ENCODE measurements around the gene MSH3.
"Not testable (repeated sequence)": the region's sequence is repeated elsewhere in the genome, so short reads cannot be mapped to it uniquely, and the experiment has no call there.

MSH3 gene

DNA sequence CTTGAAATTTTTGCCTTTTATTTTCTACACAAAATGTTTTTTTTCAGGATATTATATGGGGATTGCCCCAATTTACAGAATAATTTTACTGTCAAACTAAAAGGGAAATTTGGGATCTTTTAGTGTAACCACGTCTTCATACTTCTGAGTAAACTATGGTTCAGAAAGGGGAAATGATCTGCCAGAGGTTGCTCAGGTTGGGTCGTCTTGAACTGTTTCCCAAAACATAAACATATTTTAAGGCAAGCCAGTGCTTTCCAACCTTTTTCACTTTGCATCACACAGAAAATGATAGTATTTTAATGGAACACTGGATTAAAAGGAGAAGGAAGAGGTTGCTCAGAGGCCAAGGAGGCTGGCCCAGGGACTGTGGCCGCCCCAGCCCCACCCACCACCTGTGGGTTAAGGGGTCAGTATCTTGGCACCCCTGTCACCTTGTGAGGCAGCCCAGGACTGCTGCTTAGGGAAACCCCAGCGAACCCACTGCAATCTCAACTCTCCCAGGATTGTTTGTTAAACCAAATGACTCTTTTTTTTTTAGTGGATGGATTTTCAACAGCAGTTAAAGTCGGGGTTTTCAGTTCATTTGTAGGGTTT lies 143.1 kb downstream of the MSH3 start:
- no peak for DNase-seq (ENCODE audit: low spot score)

DNA sequence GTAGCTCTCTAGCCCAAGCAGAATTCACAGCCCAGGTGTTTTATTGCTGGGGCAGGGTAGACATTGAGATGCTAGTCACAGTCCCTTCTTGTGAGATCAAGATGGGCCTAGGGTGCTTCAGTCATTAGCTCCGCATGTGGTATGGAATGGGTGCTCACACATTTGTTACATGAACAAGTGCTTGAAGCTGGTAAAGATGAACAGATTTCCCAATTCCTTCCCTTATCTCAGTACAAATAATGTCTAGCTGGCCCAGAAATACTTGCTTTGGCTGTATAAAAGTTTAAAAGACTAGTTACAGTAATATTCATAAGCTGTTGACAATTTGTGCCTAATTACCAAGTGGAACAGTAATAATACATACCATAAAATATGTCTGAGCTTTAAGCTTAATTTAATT lies 143.7 kb downstream of the MSH3 start:
- DNase-seq (ENCODE audit: low spot score) = no peak

DNA sequence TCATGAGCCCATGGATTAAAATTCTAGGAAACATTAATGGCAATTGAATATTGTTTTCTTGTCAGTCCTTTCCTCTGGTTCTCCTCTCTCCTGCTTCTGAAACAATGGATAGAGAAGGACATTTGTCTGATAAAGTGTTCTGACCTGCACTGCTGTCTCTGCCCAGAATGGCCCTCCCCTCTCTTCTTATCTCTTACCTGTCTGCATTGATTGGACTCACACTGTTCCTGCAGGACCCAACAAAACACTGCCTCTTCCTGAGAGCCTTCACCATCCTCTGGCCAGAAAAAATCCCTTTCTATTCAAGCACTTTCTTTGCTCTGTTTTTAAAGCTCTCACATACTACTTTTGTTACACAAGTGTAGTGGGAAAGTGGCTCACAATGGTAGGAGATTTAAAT lies 144.2 kb downstream of the MSH3 start:
- no peak for DNase-seq (ENCODE audit: low spot score)

DNA sequence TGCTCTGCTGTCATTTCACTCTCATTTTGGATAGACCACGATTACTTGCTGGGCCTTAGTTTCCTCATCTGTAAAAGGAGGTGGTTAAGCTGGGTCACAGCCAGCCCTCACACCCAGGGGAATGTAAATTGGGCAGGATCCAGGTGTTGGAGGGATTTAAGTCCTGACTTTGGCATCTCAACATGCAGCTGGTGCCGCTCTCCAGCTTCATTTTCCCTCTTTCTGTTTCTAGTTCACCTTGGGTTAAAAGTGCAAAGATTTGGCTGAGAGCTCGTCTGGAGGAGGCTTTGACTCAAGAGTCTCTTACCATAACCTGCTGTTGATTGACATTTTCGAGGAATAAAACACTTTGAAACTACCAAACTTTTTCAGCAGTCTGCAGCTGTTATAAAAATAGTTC lies 144.6 kb downstream of the MSH3 start:
- DNase-seq (ENCODE audit: low spot score) = no peak

DNA sequence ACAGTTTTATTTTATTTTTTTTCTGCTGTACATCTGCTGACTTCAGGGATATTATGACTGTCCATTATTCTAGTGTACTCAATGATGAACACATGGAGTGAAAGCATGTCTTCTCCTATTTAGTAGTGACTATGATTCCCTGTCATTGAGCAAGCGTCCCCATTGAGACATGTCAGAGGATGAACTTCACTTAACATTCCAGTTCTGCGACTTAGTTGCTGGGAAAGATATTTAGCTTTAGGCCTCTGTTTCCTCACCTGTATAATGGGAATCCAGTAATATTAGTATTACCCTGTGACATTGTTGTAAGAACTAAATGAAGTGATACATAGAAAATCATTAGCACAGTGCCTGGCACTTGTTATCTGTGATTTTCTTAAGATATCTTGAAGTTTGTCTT lies 145.1 kb downstream of the MSH3 start:
- no peak for DNase-seq (ENCODE audit: low spot score)

DNA sequence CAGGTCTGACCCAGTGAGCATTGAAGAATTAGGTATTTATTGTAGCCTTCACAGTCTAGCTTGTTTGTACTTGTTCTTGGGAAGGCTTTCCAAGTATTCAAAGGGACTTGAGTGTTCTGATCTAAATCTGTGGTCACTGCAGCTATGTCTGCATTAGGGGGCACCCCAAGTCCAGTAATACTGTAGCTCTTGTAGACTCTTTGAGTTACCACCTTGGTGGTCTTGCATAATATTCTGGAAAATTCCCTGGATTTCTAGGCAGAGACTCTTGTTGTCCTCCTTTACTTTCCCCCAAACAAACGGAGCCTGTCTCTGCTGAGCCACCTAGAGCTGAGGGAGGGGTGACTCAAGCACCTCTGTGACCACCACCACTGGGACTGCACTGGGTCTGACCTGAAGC lies 149.9 kb downstream of the MSH3 start:
- no peak for DNase-seq (ENCODE audit: low spot score)

DNA sequence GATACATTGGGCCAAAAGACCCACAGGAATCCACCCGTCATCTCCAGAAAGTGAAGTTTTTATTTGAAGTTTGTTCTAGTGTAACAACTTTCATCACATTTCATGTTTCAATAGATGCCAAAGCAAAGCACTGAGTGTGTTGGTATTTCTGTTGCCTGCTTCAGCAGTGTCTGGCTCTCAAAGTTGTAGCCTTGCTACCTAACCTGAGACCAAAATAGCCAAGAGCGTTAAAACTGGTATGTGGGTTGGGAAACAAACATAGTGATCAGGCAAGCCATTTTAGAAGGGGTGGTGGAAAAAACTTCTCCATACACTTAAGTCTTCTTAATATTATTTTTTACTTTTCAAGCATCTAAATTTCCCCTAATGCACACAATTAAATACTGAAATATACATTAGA lies 150.6 kb downstream of the MSH3 start:
- DNase-seq (ENCODE audit: low spot score) = no peak

DNA sequence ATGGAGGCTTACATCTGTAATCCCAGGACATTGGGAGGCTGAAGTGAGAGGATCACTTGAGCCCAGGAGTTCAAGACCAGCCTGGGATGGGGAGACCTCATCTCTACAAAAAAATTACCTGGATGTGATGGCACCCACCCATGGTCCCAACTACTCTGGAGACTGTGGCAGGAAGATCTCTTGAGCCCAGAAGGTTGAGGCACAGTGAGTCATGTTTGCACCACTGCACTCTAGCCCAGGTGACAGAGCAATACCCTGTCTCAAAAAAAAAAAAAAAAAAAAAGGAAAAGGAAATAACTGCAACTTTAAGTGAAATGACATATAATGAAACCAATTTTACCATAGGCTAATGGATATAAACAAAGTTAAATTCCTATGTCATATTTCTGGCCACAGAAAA lies 152.5 kb downstream of the MSH3 start:
- no peak for DNase-seq (ENCODE audit: low spot score)

DNA sequence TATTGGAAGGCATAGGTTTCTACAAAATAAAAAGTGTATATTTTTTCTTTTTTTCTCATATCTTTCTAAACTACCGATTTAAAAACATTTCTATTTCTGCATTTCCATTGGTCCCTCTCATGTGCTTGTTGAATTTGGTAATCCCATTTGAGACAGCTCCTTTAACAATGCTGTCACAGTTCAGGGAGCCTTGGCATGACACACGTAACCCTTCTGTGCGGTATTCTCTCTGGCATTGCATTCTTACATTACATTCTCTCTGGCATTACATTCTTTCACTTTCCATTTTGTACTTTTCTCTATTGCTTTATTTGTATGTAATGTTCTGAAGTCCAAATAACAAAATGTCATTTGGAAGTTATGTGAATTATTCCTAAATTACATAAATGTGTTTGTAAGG lies 155.0 kb downstream of the MSH3 start:
- no peak for DNase-seq (ENCODE audit: low spot score)

DNA sequence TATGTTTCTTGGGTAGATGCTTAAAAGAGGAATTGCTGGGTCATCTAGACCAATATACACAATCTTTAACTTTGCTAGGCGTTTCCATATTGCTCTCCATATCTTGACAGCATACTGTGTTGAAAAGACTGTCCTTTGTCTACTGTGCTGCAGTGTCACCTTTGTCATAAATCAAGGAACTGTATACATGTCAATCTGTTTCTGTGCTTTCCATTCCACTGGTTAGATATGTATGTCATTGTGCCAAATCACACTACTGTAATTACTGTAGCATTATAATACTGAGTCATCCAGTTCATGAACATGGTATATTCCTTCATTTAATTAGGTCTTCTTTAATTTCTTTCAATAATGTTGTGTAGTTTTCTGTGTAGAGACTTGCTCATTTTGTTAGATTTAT lies 156.0 kb downstream of the MSH3 start:
- no peak for DNase-seq (ENCODE audit: low spot score)

DNA sequence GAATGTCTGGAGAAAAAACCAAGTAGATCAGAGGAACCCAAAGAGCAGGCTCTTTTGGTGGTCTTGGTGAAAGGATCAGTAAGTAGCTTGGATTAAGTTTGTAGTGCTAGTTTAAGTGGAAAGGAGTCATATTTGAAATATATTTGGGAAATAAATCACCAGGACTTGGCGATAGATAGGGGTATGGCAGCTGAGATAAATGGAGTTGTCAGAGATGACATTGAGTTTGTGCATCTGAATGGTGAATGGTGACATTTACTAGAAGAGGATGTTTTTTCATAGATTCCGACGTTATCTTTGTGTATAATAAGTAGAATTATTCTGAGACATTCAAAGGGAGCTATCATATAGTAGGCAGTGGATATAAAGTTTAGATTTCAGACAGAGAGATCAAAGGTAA lies 162.1 kb downstream of the MSH3 start:
- no peak for DNase-seq (ENCODE audit: low spot score)

DNA sequence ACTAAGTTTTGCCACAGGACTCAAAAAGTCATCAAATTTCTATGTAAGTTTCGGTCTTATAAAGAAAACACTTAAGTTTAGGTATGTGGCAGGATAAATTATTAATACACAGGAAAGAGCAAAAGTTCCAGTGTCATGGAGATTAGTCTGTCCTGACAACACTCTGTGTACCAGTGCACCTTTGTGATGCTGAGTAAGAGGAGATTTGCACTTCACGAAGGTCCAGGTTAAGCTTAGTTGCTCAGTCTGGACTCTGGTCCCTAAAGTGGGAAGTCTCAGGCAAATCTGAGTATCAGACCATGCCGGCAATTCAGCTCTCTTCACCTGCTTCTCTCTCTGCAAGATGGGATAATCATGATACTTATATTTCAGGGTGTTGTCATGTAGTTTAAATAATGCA lies 166.2 kb downstream of the MSH3 start:
- no peak for DNase-seq (ENCODE audit: low spot score)

DNA sequence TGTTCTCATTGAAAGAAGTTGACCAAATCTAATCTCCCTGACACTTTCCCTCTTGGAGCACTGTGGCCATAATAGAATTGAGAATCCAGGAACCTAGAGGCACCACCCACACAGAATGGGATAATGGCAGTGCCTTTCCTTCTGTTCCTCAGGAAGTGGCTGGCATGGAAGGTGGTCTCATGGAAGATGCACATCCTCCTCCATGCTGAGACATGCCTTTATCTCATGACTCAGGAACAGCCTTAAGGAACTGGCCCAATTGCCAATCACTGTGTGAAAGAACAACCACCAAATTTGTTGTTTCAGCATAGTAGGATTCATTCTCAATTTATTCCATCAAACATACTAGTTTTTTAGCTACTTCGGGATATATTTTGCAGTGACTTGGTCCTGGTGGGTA lies 168.2 kb downstream of the MSH3 start:
- no peak for DNase-seq (ENCODE audit: low spot score)

DNA sequence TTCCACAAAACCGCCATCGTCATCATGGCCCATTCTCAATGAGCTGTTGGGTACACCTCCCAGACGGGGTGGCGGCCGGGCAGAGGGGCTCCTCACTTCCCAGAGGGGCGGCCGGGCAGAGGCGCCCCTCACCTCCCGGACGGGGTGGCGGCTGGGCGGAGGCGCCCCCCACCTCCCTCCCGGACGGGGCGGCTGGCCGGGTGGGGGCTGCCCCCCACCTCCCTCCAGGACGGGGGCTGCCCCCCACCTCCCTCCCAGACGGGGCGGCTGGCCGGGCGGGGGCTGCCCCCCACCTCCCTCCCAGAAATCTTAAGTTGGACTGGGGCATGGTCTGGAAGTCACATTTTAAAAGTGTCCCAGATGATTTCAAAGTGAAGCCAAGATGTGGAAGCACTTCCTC lies 169.7 kb downstream of the MSH3 start:
- DNase-seq (ENCODE audit: low spot score) = not testable (repeated sequence)

DNA sequence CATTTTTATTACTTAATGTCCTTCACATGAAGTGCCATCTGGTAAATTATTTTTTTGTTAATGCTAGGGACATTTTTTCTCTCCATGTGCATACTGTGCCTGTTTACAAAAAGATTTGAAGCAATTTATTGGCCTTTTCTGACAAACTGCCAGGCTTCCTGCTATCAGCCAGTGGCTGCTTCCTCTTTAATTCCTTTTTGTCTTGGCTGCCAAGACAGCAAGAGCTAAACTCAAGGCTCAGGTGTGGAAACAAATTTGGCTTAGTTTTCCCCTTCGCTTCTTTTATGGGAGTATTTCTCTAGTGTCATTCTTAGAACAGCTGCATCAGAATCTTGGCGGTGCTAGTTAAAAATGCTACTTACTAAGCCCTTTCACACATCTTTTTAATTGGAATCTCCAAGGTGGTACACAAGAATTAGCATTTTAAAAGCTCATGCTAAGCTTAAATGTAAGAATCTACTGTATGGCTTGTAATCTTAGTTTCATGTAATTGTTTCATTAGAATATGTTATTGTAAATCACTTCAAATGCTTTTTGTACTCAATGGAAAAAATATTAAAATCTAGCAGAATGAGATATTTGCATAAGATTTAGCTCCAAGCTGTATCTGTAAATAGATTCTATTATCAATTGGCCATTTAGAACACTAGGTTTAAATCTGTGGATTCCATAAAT lies 171.5 kb downstream of the MSH3 start:
- no peak for DNase-seq (ENCODE audit: low spot score)

DNA sequence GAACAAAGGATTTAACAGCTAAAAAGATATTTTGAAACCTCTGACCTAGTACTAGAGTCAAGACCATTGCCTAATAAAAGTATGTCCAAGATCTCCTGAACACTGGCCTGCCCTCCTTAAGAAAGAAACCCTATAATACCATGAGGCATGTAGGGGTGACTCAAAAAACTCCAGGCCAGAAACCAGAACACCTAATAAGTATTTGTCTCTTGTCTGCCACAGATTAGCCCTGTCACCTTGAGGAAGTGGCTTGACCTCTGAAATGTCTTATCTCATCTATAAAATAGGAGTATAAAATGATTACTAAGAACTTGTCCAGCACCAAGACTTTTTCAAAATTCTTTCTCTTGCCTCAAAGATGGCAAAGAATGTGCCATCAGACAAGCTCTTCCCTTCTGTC lies 180.3 kb downstream of the MSH3 start:
- DNase-seq (ENCODE audit: low spot score) = no peak

DNA sequence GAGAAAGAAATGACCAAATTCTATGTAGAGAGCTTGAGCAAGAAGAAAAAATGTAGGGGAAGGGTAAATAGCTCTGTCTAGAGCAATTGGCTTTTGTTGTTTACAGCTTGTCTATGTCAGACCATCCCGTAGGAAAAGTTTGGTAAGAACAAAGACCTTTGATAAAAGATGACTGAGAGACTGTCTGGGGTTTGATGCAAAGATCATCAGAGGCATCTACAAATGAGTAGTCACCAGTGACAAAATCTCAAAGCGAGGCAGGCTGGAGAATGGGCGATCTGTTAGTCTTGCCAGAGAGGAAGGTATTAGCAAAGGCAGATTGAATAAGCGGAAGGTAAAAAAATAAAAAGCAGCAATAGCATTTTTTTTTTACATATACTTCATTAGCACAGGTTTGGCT lies 180.7 kb downstream of the MSH3 start:
- DNase-seq (ENCODE audit: low spot score) = no peak

DNA sequence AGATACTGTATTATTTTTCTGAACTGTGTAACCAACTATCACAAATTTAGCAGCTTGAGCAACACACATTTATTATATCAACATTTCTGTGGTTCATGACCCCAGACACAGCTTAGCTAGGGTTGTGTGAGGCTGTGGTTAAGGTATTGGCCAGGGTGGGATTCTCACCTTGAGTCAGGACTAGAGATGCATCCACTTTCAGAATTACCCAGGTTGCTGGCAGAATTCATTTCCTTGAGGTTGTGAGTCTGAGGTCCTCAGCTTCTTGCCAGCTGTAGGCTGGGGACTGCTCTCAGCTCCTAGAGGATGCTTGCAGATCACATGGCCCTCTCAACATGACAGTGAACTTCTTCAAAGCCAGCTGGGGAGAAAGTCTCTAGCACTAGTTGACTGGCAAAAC lies 183.2 kb downstream of the MSH3 start:
- no peak for DNase-seq (ENCODE audit: low spot score)

DNA sequence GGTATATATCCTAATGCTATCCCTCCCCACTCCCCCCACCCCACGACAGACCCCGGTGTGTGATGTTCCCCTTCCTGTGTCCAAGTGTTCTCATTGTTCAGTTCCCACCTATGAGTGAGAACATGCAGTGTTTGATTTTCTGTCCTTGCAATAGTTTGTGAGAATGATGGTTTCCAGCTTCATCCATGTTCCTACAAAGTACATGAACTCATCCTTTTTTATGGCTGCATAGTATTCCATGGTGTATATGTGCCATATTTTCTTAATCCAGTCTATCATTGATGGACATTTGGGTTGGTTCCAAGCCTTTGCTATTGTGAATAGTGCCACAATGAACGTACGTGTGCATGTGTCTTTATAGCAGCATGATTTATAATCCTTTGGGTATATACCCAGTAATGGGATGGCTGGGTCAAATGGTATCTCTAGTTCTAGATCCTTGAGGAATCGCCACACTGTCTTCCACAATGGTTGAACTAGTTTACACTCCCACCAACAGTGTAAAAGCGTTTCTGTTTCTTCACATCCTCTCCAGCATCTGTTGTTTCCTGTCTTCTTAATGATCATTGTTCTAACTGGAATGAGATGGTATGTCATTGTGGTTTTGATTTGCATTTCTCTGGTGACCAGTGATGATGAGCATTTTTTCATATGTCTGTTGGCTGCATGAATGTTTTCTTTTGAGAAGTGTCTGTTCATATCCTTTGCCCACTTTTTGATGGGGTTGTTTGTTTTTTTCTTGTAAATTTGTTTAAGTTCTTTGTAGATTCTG lies 186.8 kb downstream of the MSH3 start:
- DNase-seq (ENCODE audit: low spot score) = not testable (repeated sequence)

DNA sequence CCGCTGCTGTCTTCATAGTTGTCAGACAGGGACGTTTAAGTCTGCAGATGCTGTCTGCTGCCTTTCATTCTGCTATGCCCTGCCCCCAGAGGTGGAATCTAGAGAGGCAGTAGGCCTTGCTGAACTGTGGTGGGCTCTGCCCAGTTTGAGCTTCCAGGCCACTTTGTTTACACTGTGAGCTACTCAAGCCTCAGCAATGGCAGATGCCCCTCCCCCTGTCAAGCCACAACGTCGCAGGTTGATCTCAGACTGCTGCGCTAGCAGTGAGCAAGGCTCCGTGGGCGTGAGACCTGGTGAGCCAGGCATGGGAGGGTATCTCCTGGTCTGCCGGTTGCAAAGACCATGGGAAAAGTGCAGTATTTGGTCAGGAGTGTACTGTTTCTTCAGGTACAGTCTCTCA lies 192.0 kb downstream of the MSH3 start:
- not testable (repeated sequence) for DNase-seq (ENCODE audit: low spot score)

DNA sequence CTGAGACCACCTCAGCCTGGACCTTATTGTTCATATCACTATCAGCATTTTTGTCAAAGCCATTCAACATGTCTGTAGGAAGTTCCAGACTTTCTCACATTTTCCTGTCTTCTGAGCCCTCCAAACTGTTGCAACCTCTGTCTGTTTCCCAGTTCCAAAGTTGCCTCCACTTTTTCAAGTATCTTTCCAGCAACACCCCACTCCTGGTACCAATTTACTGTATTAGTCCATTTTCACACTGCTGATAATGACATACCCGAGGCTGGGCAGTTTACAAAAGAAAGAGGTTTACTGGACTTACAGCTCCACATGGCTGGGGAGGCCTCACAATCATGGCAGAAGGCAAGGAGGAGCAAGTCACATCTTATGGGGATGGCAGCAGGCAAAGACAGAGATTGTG lies 195.7 kb downstream of the MSH3 start:
- DNase-seq (ENCODE audit: low spot score) = not testable (repeated sequence)

DNA sequence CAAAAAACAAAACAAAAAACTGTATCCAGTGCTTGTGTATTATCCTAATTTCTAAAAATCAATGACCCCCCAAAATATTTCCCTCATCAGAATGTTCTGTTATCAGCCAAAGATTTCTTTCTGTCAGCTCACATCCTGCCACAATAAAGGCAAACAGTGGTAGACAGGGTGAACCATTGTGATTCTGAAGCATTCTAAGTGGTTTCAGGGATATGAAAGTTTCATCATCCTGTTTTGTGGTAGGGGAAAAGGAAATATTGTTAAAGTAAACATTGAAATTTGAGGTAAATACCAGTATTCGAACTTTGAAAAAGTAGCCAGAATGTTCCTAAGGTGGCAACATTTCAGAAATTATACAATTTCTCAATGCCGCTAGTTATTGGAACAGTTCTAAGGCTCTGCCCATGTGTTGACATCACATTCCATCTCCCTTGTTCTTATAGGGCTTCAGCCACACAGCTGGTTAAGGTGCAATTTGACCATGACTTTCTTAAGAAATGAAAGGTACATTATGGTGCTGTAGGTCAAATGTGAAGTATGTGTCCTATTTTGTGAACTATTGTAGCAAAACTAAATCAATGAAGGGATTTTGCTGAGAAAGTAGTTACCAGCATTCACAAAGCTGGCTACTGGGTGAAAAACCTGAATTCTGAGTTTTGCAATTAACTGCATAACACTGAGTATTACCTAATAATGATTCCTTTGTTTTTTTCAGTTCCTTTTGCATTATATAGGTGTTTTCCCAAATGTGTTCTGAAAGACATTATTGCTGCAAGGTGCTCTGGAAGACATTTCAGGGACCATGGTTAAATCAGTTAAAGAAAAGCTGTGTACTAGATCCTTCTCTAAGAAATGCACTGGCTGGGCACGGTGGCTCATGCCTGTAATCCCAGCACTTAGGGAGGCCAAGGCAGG lies 198.1 kb downstream of the MSH3 start:
- DNase-seq (ENCODE audit: low spot score) = no peak

DNA sequence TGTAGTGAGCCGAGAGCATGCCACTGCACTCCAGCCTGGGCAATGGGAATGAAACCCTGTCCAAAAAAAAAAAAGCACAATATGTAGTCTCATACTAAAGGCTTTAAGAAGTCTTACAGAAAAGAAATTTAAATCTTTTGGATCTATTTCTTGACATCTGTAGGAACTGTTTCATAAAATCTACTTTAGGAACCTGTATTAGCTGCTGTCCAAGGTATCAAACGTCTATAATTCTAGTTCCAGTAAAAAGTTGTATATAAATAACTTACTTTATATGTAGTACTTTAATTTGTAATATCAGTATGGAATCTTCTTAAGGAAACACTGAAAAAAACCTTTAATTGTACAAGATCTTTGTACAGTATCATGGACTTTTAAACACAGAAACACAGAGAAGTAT lies 199.0 kb downstream of the MSH3 start:
- no peak for DNase-seq (ENCODE audit: low spot score)
